NCI-H2107 treated with DMSO at 0.1 percent for 48 hours (cell line): ENCODE measurements around the gene PTPRN2.

Experiments
- DNase-seq: peaks from one replicate; lab custom pipeline; 2025; ENCODE audit not compliant: unreplicated experiment; lab: John Stamatoyannopoulos, UW

Gene PTPRN2

DNA sequence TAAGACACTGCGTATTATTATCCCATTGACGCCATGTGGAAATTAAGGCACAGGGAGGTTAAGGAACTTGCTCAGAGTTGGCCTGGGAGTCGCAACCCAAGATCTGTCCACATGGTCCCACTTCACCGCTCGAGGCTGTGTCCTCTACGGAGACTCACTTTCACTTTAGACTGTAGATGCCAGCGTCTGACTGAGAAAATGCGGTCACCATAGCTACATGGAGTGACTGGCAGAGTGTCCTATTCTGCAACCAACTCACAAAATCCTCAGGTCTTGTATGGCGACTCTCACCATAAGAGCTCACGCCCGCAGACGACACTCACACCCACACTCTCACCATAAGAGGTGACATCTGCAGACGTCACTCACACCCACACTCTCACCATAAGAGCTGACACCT lies 257.9 kb downstream of the PTPRN2 start:
- DNase-seq, result no peak

- DNase-seq, result no peak
Observed at GRCh38 chr7:158329014-158329610, 258.5 kb downstream of the PTPRN2 start.

GRCh38 chr7:158328376-158329013 lies 259.1 kb downstream of the PTPRN2 start:
- DNase-seq, result no peak

DNA sequence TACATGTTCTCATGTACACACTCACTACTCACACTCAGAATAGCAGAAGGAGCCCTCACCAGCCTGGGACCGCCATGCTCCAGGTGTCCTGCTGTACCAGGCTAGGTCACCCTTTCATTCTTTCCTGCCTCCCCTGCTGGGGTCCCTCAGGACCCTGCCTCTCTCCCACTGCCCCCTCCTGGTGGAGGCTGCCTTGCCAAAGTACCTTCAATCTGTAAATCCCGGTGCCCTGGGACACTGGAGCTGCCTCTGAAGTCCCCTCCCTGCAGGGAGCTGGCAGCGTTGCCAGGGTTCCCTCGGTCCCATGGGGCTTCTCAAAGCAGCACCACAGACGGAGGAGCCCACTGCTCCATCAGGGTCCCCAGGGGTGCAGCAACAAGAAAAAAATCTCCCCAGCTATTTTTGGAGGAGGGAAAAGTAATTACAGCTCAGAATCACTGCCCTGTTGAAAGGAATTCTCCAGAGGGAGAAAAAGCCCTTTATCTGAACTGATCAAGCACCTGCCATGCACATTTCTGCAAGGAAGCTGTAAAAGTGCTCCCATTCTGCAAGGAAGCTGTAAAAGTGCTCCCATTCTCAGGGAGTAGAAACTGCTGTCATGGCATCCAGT lies 259.9 kb downstream of the PTPRN2 start:
- peak; percentile 32 for DNase-seq

GRCh38 chr7:158327012-158327411 lies 260.6 kb downstream of the PTPRN2 start:
- DNase-seq, result no peak

GRCh38 chr7:158325530-158326381 lies 261.9 kb downstream of the PTPRN2 start:
- peak; percentile 91 for DNase-seq

GRCh38 chr7:158324397-158325360 lies 262.9 kb downstream of the PTPRN2 start:
- no peak for DNase-seq

- DNase-seq, result no peak
Observed at GRCh38 chr7:158323741-158324396, 263.8 kb downstream of the PTPRN2 start.

DNA sequence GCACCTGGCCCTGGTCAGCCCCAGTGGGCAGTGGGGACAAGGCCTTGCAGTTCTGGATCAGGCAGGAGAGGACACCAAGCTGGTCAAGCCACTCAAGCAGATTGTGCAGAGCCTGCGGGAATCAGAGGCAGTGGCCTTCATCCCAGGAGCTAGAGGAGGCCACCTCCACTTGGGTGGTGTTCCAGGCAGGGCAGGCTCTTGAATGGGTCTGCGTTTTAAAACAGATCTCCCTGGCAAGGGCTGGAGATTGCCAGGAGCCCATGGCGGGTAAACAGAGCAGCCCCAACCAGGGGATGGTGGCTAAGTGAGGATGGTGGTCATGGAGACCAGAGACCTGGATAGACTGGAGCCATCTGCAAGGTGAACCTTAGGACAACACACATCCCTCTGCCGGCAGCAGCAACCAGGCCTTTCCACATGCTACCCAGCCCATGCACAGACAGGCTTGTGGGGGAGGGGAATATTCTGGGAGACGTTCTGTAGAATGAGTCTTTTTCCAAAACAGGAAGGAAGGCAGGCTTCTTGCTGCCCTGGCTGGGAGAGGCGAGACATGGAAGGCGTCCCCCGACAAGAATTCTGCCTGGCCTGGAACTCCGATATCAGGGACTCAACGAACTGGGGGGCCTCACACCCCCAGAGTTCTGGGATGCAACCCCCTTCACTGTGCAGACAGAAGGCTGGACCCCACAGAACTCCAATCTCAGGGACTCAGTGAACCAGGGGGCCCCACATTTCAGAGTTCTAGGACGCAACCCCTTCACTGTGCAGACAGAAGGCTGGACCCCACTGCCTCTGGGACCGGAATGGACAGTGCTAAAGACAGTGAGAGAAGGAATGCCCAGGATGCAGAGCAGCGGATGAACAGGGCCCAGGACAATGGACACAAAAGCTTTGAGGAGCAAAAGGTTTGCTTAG lies 264.8 kb downstream of the PTPRN2 start:
- no peak for DNase-seq

DNA sequence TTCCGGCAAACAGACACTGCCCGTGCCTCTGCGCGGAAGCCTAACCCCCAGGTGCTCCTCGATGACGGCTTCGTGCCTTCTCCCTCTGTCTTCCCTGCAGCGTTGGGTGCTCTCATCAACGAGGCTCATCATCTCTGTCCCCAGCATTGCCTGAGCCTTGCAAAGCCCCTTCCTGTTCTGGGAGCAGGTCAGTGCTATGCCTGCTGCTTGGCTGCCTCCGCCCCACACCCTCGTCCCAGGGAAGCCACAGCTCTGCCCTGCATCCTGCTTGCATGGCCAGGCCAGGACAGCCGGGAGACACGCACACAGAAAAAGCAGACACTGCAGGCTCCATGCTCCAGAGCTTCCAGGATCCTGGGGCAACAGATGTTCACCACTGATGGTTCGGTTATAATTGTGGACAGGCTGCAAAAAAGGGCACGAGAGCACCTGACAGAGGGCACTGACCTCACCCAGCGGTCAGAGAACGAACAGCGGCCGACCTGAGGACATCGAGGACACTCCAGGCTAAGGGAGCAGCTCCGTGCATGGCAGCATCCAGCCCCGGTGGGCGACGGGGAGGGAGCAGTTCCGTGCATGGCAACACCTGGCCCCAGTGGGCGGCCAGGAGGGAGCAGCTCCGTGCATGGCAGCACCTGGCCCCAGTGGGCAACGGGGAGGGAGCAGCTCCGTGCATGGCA lies 265.5 kb downstream of the PTPRN2 start:
- no peak for DNase-seq

- no peak for DNase-seq
Observed at GRCh38 chr7:158321056-158321700, 266.4 kb downstream of the PTPRN2 start.

GRCh38 chr7:158320328-158320727 lies 267.3 kb downstream of the PTPRN2 start:
- DNase-seq, result no peak

DNA sequence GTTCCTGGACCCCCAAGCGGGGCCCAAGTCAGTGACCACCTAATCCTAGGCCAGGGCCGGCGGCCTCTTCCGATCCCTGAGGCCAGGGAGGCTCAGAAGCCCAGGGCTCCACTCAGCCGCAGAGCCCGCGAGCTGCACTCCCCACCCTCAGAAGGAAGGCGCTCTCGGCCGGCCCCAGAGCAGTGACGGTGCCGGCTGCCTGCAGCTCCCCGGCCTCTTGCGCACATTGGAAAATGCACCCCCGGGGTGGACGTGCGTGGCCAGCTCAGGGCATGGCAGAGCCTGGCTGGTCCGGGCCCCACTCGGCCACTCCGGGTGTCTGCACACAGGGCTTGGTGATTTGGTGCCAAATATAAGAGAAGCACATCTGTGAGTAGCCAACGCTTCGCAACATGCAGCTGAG lies 269.1 kb downstream of the PTPRN2 start:
- no peak for DNase-seq

GRCh38 chr7:158317238-158318205 lies 270.1 kb downstream of the PTPRN2 start:
- no peak for DNase-seq

GRCh38 chr7:158316466-158317031 lies 271.1 kb downstream of the PTPRN2 start:
- no peak for DNase-seq

GRCh38 chr7:158315881-158316280 lies 271.7 kb downstream of the PTPRN2 start:
- no peak for DNase-seq
